H1 (cell line): ENCODE results near the gene GLE1.

Experiments
- JUND ChIP-seq: IDR thresholded peaks from 2 replicates; pipeline ENCODE4 v1.6.1; 2011; ENCODE audit warnings: mild to moderate bottlenecking, improper control_type of control experiment, low read length
- PHF8 ChIP-seq: fragments of 200-600 bp; sonication (generic); conservative IDR thresholded peaks from 2 replicates; pipeline ENCODE4 v1.7.1; 2012; ENCODE audit warnings: low read depth, mild to moderate bottlenecking, inconsistent platforms, low read length, moderate library complexity
- TF ChIP-seq, protein P1 (sequence below), 3 experiments: IDR thresholded peaks; 1 replicate in 2 of 3; 2 replicates in 1 of 3; pipeline versions ENCODE4 v1.5.1 to v1.6.1; 2011; ENCODE audit warnings: low read length in 3 of 3, mild to moderate bottlenecking in 3 of 3, inconsistent platforms in 2 of 3, low read depth in 1 of 3, moderate library complexity in 1 of 3; ENCODE audit not compliant: insufficient read depth in 1 of 3; ENCODE audit errors: control extremely low read depth in 1 of 3

DNA sequence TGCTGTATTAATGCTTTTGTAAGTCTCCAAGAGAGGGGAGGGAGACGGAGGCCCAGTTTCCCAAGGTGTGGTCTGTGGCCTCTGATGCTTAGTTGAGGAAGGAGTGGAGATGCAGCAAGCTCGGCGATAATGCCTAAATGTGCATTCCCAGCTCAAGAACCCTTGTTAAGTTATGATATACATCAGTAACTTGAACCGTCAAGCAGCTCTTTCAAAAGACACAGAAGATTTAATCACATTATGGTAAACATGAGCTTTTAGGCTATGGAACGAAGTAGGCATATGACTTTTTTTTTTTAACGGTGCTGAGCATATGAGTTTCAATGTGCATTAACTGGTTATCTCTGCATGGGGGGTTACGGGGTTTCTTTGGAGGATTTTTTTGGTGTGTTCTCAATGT lies 22.3 kb upstream of the GLE1 start:
- TF ChIP-seq PHF8, result no peak
- TF ChIP-seq, protein P1, sequence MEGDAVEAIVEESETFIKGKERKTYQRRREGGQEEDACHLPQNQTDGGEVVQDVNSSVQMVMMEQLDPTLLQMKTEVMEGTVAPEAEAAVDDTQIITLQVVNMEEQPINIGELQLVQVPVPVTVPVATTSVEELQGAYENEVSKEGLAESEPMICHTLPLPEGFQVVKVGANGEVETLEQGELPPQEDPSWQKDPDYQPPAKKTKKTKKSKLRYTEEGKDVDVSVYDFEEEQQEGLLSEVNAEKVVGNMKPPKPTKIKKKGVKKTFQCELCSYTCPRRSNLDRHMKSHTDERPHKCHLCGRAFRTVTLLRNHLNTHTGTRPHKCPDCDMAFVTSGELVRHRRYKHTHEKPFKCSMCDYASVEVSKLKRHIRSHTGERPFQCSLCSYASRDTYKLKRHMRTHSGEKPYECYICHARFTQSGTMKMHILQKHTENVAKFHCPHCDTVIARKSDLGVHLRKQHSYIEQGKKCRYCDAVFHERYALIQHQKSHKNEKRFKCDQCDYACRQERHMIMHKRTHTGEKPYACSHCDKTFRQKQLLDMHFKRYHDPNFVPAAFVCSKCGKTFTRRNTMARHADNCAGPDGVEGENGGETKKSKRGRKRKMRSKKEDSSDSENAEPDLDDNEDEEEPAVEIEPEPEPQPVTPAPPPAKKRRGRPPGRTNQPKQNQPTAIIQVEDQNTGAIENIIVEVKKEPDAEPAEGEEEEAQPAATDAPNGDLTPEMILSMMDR (IDR thresholded peaks at IDR 0.05; ENCODE audit: control extremely low read depth in 1 of 3, insufficient read depth in 1 of 3, low read depth in 1 of 3, low read length in 3 of 3), result no peak
- no peak for TF ChIP-seq JUND
